SJSA1 (cell line): ENCODE results near the gene FER. TPM values are rescaled to one million over a fixed set of nuclear protein-coding genes. Genes with fewer than 3 reads are reported as not detected.
A peak's percentile ranks its signal among the peaks of the same experiment; 100 is the strongest.
"Not testable (repeated sequence)": the region's sequence is repeated elsewhere in the genome, so short reads cannot be mapped to it uniquely, and the experiment has no call there.

Source experiments
- DNase-seq, 2 experiments: peaks; one replicate each; pipeline ENCODE4 v3.0.0-alpha.2; 2015 to 2020; ENCODE audit warnings: low spot score in 2 of 2, low read depth in 1 of 2
- H3K27ac ChIP-seq: fragments of 250-450 bp; sonication (Bioruptor Pico); 2 replicates; pipeline ENCODE4 v1.5.1; 2020; ENCODE audit warnings: mild to moderate bottlenecking, moderate library complexity
- H3K27me3 ChIP-seq: fragments of 250-450 bp; sonication (Bioruptor Pico); replicated peaks from 2 replicates; pipeline ENCODE4 v1.5.1; 2020; ENCODE audit warnings: mild to moderate bottlenecking, moderate library complexity
- H3K36me3 ChIP-seq: fragments of 250-450 bp; sonication (Bioruptor Pico); 2 replicates; pipeline ENCODE4 v1.5.1; 2020; ENCODE audit warnings: mild to moderate bottlenecking
- H3K4me1 ChIP-seq: fragments of 250-450 bp; sonication (Bioruptor Pico); replicated peaks from 2 replicates; pipeline ENCODE4 v1.6.1; 2021; ENCODE audit warnings: mild to moderate bottlenecking
- H3K4me3 ChIP-seq: fragments of 250-450 bp; sonication (Bioruptor Pico); 2 replicates; pipeline ENCODE4 v1.5.1; 2020; ENCODE audit warnings: mild to moderate bottlenecking
- H3K9me3 ChIP-seq: fragments of 250-450 bp; sonication (Bioruptor Pico); replicated peaks from 2 replicates; pipeline ENCODE4 v1.5.1; 2020; ENCODE audit warnings: mild to moderate bottlenecking
- total RNA-seq: library from RNA; depleted of rRNA; stranded (reverse); fragments of >200 nt; shearing (Covaris generic); gene quantifications from 2 replicates; pipeline ENCODE4 v1.2.3, GENCODE V29; 2014

Gene FER
- total RNA-seq, 1 experiment from 2014 or later, result 31.2 TPM

DNA sequence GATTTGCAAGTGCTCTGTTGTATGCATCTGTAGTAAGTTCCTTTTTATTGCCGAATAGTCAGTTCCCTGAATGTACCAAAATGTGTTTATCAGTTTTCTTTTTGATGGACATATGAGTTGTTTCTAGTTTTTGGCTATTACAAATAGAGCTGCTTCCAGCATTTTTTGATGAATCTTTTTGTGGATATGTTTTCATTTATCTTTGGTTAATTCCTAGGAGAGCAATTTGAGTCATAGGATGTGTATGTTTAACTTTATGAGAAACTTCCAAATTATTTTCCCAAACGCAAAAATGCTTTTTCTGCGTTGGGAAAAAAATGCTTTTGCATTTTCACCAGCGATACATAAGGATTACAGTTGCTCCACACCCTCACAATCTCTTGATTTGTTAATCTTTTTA, 287.7 kb downstream of the FER start:
- Histone ChIP-seq H3K9me3 (no peaks in the 10 kb centered on the region), H3K27me3 (no peaks in the 10 kb centered on the region), H3K27ac (no peak overlapping the region), H3K4me3 (no peak overlapping the region), H3K36me3 (no peaks in the 10 kb centered on the region), H3K4me1 (no peaks in the 10 kb centered on the region)
- no peak for DNase-seq

DNA sequence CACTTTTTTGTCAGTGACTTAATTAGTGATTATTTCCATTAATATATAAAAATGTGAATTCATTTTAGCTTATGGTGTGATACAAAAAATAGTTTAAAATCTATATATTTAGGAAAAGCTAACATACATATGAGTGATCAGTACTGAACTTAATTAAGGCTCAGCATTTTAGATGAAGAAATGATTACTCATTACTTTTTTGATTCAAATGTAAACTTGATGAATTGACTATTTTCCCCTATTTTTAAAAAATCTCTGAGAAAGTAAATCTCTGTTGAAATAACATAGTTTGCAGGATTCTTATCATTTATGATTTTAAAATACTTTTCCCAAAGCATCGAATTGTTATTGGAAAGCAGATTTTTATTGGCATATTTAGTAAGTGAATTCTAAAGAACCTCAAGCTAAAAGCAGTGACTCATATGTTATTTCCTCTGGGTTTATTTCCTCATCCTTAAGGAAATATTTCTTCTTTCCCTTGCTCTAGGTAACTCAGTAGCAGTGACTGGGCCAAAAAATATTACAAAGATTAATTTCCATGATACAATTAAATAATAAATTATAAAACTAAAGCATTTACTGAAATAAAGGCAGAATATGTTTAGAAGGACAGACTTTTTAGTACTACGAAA, 290.6 kb downstream of the FER start:
- Histone ChIP-seq H3K9me3 (no peaks in the 10 kb centered on the region), H3K36me3 (no peaks in the 10 kb centered on the region), H3K27me3 (no peaks in the 10 kb centered on the region), H3K4me1 (no peaks in the 10 kb centered on the region), H3K27ac (no peak overlapping the region), H3K4me3 (no peak overlapping the region)
- DNase-seq, result no peak

DNA sequence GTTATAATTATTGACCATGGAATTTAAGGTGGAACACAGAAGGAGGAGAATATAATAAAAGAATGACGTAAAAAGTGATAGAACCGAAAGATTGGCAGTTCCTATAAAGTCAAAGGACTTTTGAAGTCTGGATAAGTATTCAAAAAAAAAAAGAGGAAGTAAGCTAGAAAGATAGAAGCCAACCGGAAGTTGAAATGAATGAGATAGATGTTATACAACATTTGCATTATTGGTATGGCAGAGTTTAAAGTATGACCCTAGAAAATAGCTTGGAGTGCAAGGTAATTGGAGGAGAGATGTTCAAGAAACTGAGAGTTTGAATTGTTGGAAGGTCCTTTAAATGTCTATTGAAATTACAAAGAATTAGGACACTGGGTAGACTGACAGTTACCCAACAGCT, 293.6 kb downstream of the FER start:
- Histone ChIP-seq H3K27ac (no peak overlapping the region), H3K27me3 (no peaks in the 10 kb centered on the region), H3K9me3 (no peaks in the 10 kb centered on the region), H3K36me3 (no peaks in the 10 kb centered on the region), H3K4me1 (no peaks in the 10 kb centered on the region), H3K4me3 (no peak overlapping the region)
- DNase-seq, result no peak

DNA sequence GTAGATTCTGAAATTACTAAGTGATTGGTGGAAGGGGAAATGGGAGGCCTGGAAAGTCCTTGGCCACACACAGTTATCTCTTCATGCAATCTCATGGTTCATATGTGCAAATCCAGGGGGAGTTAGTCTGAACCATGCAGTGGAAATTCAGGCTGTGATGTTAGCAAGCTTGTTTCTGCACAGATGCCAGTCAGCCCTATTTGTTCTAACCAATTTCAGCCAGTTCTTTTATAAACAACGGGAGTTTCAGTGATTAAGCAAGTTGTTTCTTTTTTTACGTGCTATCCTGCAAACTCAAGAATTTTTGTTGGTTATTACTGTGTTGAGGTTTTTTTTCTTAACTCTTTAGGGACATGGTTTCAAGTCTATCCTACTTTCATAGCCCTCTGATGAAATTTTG, 298.0 kb downstream of the FER start:
- Histone ChIP-seq H3K4me3 (no peak overlapping the region), H3K27ac (no peak overlapping the region), H3K27me3 (no peaks in the 10 kb centered on the region), H3K36me3 (no peaks in the 10 kb centered on the region), H3K4me1 (peaks cover 8% of the 10 kb centered on the region), H3K9me3 (no peaks in the 10 kb centered on the region)
- no peak for DNase-seq

DNA sequence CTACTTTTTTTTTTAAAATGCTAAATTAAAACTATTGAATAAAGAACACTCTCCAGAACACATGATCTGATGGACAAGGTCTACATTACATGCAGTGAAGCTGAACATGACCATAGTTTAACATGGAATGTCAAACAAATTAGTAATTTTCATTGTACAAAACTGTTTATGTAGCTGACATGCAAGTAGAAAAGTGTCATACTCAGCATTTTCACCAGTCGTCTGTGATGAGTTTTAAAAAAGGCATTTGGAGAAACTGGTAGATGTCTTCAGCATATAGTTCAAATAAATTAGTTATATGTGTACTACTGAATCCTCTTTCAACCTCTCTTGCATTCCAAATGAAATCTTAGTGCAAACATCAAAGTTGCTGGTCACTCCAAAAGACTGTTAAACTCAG, 301.9 kb downstream of the FER start:
- peak in 1 of 2 experiments; percentile 12 for DNase-seq
- Histone ChIP-seq H3K27ac (no peak overlapping the region), H3K4me1 (peaks cover 10% of the 10 kb centered on the region), H3K9me3 (no peaks in the 10 kb centered on the region), H3K27me3 (no peaks in the 10 kb centered on the region), H3K36me3 (no peaks in the 10 kb centered on the region), H3K4me3 (no peak overlapping the region)

DNA sequence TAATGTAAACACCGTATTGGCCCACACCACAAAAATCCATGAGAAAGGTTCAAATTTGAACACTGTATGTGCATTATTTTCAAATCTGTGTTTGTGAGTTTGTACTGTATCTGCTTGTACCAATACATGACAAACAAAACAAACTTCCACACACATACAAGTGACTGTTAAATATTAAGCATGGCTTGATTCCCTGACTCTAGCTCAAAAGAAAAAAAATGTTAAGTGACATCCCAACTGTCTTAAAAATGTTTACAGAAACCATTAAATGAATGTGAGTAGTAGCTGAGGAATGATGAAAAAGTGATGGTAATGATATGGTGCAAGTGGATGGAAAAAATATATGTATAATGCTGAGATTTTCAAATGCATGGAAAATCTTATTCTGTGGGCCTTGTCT, 302.6 kb downstream of the FER start:
- H3K27me3 ChIP-seq, H3K27ac ChIP-seq, H3K4me3 ChIP-seq, H3K36me3 ChIP-seq, H3K9me3 ChIP-seq: not testable (repeated sequence)
- H3K4me1 ChIP-seq, result peaks cover 10% of the 10 kb centered on the region
- DNase-seq, result peak in 1 of 2 experiments; percentile 26

DNA sequence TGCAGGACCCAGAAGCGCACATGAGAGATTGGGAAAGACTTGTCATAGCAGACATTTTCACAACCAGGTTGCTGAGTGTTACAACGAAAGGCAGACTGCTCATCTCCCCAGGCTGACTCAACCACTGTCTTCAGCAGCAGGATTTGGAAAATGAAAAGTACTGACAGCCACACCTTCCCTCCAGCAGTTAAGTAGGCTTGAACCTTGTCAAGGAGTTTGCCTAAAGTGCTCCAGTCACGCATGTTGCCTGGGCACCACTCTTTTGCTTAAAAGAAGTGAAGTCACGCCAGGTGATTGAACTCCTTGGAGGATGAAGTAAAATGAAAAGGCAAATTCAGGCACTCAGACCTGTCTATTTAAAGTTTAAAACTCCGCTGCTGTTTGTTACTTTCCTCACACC, 304.5 kb downstream of the FER start:
- H3K27me3 ChIP-seq, H3K4me3 ChIP-seq, DNase-seq, H3K36me3 ChIP-seq, H3K27ac ChIP-seq, H3K9me3 ChIP-seq: not testable (repeated sequence)
- H3K4me1 ChIP-seq, result peaks cover 10% of the 10 kb centered on the region

DNA sequence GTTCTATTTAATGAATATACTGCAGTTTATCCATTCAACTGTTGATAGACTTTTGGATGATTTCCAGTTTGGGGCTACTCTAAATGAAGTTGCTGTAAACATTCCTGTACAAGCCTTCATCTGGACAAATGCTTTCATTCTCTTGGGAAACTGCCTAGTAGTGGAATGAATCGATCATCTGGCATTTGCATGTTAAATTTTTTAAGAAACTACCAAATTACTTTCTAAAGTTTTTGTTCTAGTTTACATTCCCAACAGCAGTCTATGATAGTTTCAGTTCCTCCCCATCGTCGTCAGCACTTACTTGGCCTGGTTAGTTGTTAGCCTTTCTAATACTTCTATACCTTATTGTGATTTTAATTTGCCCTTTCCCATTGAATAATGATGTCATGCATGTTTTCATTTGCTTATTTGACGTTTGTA, 306.3 kb downstream of the FER start:
- no peak for DNase-seq
- Histone ChIP-seq H3K27ac (no peak overlapping the region), H3K4me3 (no peak overlapping the region)

DNA sequence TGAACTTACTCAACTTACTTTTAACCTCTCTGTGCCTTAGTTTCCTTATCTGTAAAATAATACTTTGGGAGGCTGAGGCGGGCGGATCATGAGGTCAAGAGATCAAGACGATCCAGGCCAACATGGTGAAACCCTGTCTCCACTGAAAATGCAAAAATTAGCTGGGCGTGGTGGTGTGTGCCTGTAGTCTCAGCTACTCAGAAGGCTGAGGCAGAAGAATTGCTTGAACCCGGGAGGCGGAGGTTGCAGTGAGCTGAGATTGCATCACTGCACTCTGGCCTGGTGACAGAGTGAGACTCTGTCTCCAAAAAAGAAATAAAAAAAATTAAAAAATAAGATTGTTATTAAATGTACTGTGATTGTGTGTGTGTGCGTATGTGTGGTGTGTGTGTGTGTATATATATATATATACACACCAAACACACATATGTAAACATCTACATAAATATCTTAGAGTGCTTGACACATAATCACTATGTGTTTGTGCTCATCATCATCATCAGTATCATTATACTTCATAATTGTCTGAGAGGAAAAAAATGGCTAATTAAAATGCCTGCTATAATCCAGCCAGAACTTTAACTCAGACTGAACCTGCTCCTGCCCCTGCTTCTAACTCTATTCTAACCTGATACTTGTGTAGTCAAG, 312.8 kb downstream of the FER start:
- H3K27ac ChIP-seq, result no peak overlapping the region
- no peak for DNase-seq
- no peaks in the 10 kb centered on the region for H3K9me3 ChIP-seq

More for the DNA sequence above, 306.3 kb downstream of the FER start:
- Histone ChIP-seq H3K36me3 (no peaks in the 10 kb centered on the region), H3K27me3 (no peaks in the 10 kb centered on the region), H3K9me3 (no peaks in the 10 kb centered on the region), H3K4me1 (peaks cover 10% of the 10 kb centered on the region)

DNA sequence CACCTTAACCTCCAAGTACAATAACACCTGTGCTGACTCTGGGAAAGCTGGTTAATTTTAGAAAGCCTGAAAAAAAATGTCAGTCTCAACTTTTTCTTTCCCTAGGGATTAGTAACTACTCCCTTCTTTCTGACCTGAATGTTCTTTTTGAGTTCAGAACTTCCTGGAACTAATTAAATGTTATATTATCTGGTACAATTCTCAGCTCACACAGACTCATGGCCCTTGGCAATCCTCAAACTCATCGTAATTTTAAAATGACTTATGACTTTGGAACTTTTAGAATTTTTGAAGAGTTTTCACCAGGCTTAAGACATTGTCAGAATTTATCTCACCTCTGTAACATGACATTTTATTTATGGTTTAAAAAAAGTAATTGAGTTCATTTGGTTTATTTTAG, 315.0 kb downstream of the FER start:
- Histone ChIP-seq H3K27ac (no peak overlapping the region), H3K9me3 (no peaks in the 10 kb centered on the region), H3K4me1 (no peaks in the 10 kb centered on the region), H3K4me3 (no peak overlapping the region), H3K36me3 (no peaks in the 10 kb centered on the region), H3K27me3 (no peaks in the 10 kb centered on the region)
- DNase-seq, result no peak

More for the DNA sequence above, 312.8 kb downstream of the FER start:
- Histone ChIP-seq H3K36me3 (no peaks in the 10 kb centered on the region), H3K4me3 (no peak overlapping the region), H3K27me3 (no peaks in the 10 kb centered on the region), H3K4me1 (no peaks in the 10 kb centered on the region)

DNA sequence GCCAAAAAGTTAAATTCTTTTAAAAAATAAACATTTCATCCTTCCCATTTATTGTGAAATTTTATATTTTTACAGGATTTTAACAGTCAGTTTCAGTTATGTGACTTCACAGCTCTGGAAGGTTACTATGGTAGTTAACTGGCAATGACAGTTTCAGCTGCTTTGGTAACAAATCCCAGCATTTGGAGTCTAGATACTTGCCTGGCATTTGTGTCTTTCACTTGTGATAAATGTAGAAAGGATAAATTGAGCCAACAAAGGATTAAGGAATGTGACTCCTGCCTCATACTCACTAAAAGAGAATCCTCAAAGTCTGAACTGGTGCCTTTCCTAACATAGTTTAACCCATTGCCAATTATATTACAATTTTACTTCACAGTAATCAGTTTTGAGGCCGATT, 315.5 kb downstream of the FER start:
- no peak for DNase-seq
- Histone ChIP-seq H3K9me3 (no peaks in the 10 kb centered on the region), H3K27me3 (no peaks in the 10 kb centered on the region), H3K36me3 (no peaks in the 10 kb centered on the region), H3K27ac (no peak overlapping the region), H3K4me3 (no peak overlapping the region), H3K4me1 (no peaks in the 10 kb centered on the region)

DNA sequence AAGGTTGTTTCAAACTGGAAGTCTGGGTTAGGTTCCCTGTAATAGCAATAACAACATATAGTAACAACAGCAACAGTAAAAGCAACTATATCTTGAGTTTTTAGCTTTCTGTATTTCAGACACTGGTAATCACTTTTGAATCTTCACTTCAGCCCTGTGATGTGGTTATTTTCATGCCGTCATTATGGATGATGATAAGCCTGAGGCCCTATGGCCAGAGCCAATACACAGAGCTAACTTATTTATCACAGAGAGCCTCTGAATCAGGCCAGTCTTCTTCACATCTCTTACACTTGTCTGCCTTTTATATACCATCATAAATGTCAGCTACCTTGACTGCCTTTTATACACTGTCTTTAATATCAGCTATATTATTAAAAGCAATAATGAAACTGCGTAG, 329.0 kb downstream of the FER start:
- DNase-seq, result no peak
- Histone ChIP-seq H3K4me3 (no peak overlapping the region), H3K4me1 (no peaks in the 10 kb centered on the region), H3K9me3 (no peaks in the 10 kb centered on the region), H3K36me3 (no peaks in the 10 kb centered on the region), H3K27me3 (no peaks in the 10 kb centered on the region), H3K27ac (no peak overlapping the region)

DNA sequence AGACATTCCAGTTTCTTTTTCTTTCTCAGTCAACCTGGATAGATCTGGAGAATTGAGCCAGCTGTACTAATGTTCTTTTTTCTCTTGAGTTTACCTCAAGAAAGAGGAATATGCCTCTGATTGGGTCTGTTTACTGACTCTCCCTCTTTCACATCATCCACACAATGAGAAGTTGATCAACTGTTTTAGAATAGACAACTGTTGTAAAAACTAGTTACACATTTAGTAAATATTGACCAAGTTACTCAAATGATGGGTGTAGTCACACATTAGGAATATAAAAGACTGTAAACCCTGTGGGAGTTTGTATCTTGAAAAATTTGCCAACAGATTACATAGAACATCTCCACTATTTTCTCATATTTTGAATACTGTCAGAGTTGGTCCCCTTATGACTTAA, 330.8 kb downstream of the FER start:
- Histone ChIP-seq H3K4me3 (no peak overlapping the region), H3K27ac (no peak overlapping the region), H3K36me3 (no peaks in the 10 kb centered on the region), H3K4me1 (no peaks in the 10 kb centered on the region), H3K27me3 (no peaks in the 10 kb centered on the region), H3K9me3 (no peaks in the 10 kb centered on the region)
- DNase-seq, result no peak

DNA sequence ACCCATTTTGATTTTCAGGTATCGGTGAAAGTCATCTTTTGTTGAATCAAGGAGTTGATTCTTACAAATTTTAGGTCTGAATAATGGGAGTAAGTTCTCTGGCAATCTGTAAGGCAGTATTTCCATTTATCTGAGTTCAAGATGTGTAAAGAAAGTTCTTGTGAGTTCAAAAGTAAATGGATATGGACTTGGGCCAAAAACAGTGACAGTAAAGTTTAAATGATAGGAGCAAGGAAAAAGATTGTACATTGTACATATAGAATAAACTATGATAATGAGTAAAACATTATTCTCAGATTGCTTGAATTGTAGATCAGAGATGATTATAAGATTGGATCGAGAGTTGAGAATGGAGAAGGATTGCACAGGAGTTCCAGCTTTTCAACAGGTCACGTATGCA, 332.8 kb downstream of the FER start:
- Histone ChIP-seq H3K4me3 (no peak overlapping the region), H3K36me3 (no peaks in the 10 kb centered on the region)

DNA sequence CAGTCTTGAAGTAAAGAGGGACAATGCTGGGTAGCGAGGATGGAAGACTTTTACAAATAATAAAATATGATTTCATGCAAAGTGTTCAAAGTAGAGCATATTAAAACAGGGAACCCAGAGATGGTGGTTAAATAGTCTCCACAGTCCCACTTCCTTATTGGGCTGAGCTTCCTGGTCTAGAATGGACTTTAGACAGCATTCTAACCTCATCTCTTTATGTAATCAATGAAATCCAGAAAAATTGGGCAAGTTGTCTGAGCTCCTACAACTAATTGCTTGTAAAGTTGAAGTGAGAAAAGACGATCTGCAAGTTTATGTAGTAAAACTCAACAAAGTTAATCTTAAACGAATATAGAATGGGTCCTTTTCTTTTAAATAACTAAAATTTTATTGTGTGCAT, 333.2 kb downstream of the FER start:
- Histone ChIP-seq H3K9me3 (no peaks in the 10 kb centered on the region), H3K4me3 (no peak overlapping the region), H3K4me1 (no peaks in the 10 kb centered on the region)

More for the DNA sequence above, 332.8 kb downstream of the FER start:
- Histone ChIP-seq H3K4me1 (no peaks in the 10 kb centered on the region), H3K9me3 (no peaks in the 10 kb centered on the region), H3K27ac (no peak overlapping the region), H3K27me3 (no peaks in the 10 kb centered on the region)
- DNase-seq, result no peak

More for the DNA sequence above, 333.2 kb downstream of the FER start:
- H3K27ac ChIP-seq, result no peak overlapping the region
- no peak for DNase-seq
- no peaks in the 10 kb centered on the region for H3K27me3 ChIP-seq
- H3K36me3 ChIP-seq, result no peaks in the 10 kb centered on the region
